Transverse colon (tissue), 4 donors: ENCODE results near the gene COLEC12. TPM values are rescaled to one million over a fixed set of nuclear protein-coding genes. Genes with fewer than 3 reads are reported as not detected.

Experiments used
- DNase-seq: peaks from one replicate; pipeline ENCODE4 v3.0.0-alpha.2; 2019
- H3K27ac ChIP-seq, 4 donors: fragments of 200-600 bp; sonication (generic); 2 replicates each; pipeline ENCODE4 v1.5.1; 2016 to 2018; ENCODE audit warnings: inconsistent platforms in 4 of 4
- H3K27me3 ChIP-seq: fragments of 200-600 bp; sonication (generic); 2 replicates; pipeline ENCODE4 v1.5.1; 2017; ENCODE audit warnings: inconsistent platforms
- H3K36me3 ChIP-seq, 4 donors: fragments of 200-600 bp; sonication (generic); 2 replicates each; pipeline ENCODE4 v1.5.1; 2017 to 2019; ENCODE audit warnings: inconsistent platforms in 4 of 4
- H3K4me1 ChIP-seq, 4 donors: fragments of 200-600 bp; sonication (generic); 2 replicates each; pipeline ENCODE4 v1.5.1; 2017 to 2020; ENCODE audit warnings: inconsistent platforms in 4 of 4
- H3K4me3 ChIP-seq, 4 donors: fragments of 200-600 bp; sonication (generic); 1 replicate in 1 of 4; 2 replicates in 3 of 4; pipeline versions ENCODE4 v1.5.1 to v1.6.1; 2017 to 2019; ENCODE audit warnings: inconsistent platforms in 4 of 4
- H3K9me3 ChIP-seq, 2 donors: fragments of 200-600 bp; sonication (generic); 2 replicates each; pipeline ENCODE4 v1.5.1; 2017 to 2019; ENCODE audit warnings: inconsistent platforms in 2 of 2
- EP300 ChIP-seq: sonication (generic); formaldehyde crosslinking; IDR thresholded peaks from one replicate; pipeline ENCODE4 v1.6.1; 2017; ENCODE audit warnings: antibody characterized with exemption, low read depth
- POLR2A ChIP-seq: fragments of 450-650 bp; IDR thresholded peaks from one replicate; pipeline ENCODE4 v1.6.1; 2016; ENCODE audit warnings: antibody characterized with exemption, mild to moderate bottlenecking, moderate library complexity
- POLR2AphosphoS5 ChIP-seq, 3 donors: sonication (generic); formaldehyde crosslinking; IDR thresholded peaks; one replicate each; pipeline ENCODE4 v1.6.1; 2016; ENCODE audit warnings: antibody characterized with exemption in 3 of 3
- WGBS, 2 donors: methylation state at CpG; one replicate each; pipeline ENCODE4 v1.1.5; 2018; ENCODE audit warnings: low coverage in 1 of 2; 5-methylcytosine and 5-hydroxymethylcytosine counted together
- in situ Hi-C, 4 donors: fragments of 200-750 bp; cut with MboI; loops; one replicate each; pipeline versions ENCODE4 v1.15.0 to v1.15.1; 2017; ENCODE audit warnings: low sequenced_read_pairs in 3 of 4, low pct_ligation_motif_present in 1 of 4, low pct_unique_long_range_greater_than_20kb in 1 of 4
- intact Hi-C: fragments of 100-400 bp; cut with DNase I; formaldehyde crosslinking; loops from one replicate; pipeline ENCODE4 v1.15.1; 2023; ENCODE audit warnings: low total_unique reads
- total RNA-seq, 4 donors: library from RNA; depleted of rRNA; stranded (reverse); fragments of >200 nt; gene quantifications; one replicate each; pipeline ENCODE4 v1.1.0, GENCODE V29; 2016
- TF ChIP-seq, protein P1 (sequence below), 5 experiments: fragments of 200-600 bp in 3 of 5; fragments of 450-650 bp in 2 of 5; sonication (generic) in 3 of 5; IDR thresholded peaks; 1 replicate in 2 of 5; 2 replicates in 3 of 5; pipeline ENCODE4 v1.5.1; 2016 to 2017; ENCODE audit warnings: antibody characterized with exemption in 5 of 5, inconsistent platforms in 3 of 5, mild to moderate bottlenecking in 2 of 5, moderate library complexity in 1 of 5

Gene COLEC12
- total RNA-seq, 4 donors from 2014 or later: 1.4 to 7.8 (median 2.8) TPM

DNA sequence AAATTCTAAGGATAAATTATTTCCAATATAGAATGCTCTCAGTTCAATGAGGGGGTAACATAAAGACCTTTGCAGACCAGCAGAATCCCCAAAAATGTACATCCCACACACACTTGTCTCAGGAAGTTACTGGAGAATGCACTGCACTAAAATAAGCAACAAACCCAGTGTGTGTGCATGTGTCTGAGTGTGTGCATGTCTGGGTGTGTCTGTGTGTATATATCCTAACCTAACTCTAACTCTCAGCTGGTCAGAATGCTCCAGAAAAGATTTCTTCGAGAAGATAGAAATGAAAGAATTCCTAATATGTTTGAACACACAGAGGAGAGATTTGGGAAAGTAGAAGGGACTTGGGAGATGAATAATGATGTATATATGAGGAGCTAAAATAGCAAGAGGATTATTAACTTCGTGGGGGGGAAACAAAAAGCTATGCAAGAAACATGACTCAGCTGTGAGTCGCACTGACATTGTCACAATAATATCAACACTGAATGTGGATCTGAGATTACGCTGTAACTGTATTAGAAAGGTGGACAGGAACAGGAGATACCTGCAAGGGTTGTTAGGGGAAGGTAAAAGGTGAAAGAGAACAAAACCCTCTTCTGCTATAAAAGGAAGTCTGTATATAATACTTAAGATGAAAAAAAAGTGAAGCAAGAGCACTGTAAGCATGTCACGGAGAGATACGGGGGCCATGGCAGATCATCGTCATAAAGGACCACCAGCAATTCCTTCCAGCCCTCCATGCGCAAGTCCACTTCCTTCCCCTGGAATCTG is 11.1 kb downstream of the COLEC12 start:
- intact Hi-C loops (no loop called here), in situ Hi-C loops (no loop called here)
- 71 to 77% methylated on average over 8 of the region's 8 CpGs for WGBS, 2 donors
- H3K27me3 ChIP-seq: no peaks in the 10 kb centered on the region
- no peak overlapping the region for H3K4me3 ChIP-seq
- no peak overlapping the region for H3K27ac ChIP-seq
- TF ChIP-seq POLR2AphosphoS5 (IDR thresholded peaks at IDR 0.05) (no peak), EP300 (no peak), POLR2A (no peak)
- TF ChIP-seq, protein P1, sequence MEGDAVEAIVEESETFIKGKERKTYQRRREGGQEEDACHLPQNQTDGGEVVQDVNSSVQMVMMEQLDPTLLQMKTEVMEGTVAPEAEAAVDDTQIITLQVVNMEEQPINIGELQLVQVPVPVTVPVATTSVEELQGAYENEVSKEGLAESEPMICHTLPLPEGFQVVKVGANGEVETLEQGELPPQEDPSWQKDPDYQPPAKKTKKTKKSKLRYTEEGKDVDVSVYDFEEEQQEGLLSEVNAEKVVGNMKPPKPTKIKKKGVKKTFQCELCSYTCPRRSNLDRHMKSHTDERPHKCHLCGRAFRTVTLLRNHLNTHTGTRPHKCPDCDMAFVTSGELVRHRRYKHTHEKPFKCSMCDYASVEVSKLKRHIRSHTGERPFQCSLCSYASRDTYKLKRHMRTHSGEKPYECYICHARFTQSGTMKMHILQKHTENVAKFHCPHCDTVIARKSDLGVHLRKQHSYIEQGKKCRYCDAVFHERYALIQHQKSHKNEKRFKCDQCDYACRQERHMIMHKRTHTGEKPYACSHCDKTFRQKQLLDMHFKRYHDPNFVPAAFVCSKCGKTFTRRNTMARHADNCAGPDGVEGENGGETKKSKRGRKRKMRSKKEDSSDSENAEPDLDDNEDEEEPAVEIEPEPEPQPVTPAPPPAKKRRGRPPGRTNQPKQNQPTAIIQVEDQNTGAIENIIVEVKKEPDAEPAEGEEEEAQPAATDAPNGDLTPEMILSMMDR (IDR thresholded peaks at IDR 0.05): no peak
- no peaks in the 10 kb centered on the region for H3K4me1 ChIP-seq
- no peaks in the 10 kb centered on the region for H3K36me3 ChIP-seq
- no peaks in the 10 kb centered on the region for H3K9me3 ChIP-seq
- no peak for DNase-seq

DNA sequence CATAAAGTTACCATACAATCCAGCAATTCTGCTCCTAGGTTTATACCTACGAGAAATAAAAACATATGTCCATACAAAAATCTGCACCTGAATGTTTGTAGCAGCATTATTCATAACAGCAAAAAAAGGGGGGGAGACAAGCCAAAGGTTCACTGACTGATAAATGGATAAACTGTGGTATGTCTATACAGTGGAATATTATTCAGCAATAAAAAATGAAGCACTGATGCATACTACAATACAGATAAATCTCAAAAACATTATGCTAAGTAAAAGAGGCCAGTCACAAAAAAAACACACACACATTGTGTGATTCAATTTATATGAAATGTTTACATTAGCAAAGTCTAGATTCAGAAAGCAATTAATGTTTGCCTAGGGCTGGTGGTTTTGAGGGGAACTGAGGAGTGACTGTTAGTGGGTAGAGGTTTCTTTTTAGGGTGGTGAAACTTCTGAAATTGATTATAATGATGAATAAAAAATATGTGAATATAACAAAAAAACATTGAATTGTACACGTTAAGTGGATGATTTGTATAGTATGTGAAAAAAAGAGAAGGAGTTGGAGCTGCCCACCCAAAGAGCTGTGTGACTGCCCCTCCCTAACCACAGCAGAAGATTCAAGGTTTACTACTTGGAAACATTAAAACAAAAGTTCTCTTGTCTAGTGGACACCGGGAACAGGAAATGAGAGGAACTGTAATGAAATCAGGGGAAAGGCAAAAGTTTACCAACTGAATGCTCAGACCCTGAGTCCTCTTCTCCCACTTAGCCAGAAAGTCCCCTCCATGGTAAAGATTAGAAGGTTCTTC is 13.4 kb downstream of the COLEC12 start:
- in situ Hi-C loops: no loop called here
- H3K27ac ChIP-seq: no peak overlapping the region
- H3K27me3 ChIP-seq: no peaks in the 10 kb centered on the region
- no peak overlapping the region for H3K4me3 ChIP-seq
- TF ChIP-seq POLR2AphosphoS5 (IDR thresholded peaks at IDR 0.05): no peak
- TF ChIP-seq, protein P1 (IDR thresholded peaks at IDR 0.05): no peak
- no peak for TF ChIP-seq POLR2A
- TF ChIP-seq EP300: no peak
- WGBS, 2 donors: 44 to 69% methylated on average over 2 to 3 of the region's 3 CpGs
- no peak for DNase-seq
- intact Hi-C loops: no loop called here
- no peaks in the 10 kb centered on the region for H3K4me1 ChIP-seq
- H3K36me3 ChIP-seq: no peaks in the 10 kb centered on the region
- H3K9me3 ChIP-seq: no peaks in the 10 kb centered on the region

DNA sequence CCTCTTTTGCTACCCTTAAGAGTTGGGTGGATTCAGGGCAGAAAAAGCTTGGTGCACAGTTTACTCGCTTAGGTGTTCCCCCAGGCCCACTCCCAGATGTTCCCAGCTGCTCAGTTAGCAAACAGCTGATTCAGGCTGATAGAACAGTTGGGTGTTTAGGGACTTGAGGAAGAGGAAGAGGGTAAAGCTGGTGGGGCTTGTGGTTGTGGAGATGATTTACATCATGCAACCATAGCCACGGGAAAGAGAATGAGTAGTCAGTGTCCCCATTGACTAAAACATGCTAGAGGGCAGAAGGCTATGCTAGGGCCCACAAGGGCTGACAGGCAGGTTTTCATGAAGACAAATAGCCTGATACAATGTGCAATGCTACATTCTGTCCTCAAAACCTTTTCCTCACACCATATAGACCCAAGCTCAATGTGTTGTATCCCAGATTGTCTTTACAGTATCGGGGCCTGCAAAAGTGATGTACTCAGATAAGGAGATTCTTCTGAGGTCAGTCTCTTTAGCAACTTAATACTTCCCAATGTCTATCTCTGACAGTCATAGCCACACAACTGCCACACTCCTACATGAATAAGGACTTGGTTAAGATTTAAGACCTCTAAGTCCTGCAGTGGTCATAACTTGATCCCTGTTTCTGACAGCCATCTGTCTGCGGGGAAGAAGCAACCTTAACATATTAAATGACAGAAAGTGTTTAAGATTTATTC is 15.6 kb downstream of the COLEC12 start:
- 35 to 67% methylated on average over 2 to 4 of the region's 4 CpGs for WGBS, 2 donors
- no peaks in the 10 kb centered on the region for H3K4me1 ChIP-seq
- H3K9me3 ChIP-seq: no peaks in the 10 kb centered on the region
- H3K36me3 ChIP-seq: no peaks in the 10 kb centered on the region
- H3K27ac ChIP-seq: no peak overlapping the region
- TF ChIP-seq POLR2AphosphoS5 (IDR thresholded peaks at IDR 0.05): no peak
- TF ChIP-seq, protein P1 (IDR thresholded peaks at IDR 0.05): no peak
- TF ChIP-seq EP300: no peak
- TF ChIP-seq POLR2A: no peak
- H3K4me3 ChIP-seq: no peak overlapping the region
- no peak for DNase-seq
- H3K27me3 ChIP-seq: no peaks in the 10 kb centered on the region
- intact Hi-C loops (no loop called here), in situ Hi-C loops (no loop called here)

DNA sequence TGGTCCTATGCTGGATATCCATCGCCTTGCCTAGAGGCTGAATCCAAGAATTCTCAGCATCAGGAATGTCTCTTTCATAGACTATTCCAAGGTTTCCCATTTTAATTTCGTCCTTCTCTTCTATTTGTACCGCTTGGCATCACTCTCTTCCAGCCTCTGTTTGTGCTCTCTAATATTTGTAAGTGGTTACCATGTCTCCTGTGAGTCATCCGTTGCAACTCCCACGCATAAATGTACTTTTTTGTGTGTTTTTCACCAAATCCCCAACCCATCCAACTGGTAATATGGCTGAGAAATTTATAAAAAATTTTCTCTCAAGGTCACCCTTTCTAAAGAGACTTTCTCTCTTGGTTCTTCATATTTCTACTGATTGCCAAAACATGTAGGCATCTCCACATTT is 21.8 kb downstream of the COLEC12 start:
- TF ChIP-seq POLR2A: no peak
- no peak for TF ChIP-seq POLR2AphosphoS5 (IDR thresholded peaks at IDR 0.05)
- TF ChIP-seq, protein P1 (IDR thresholded peaks at IDR 0.05): no peak
- no peak for TF ChIP-seq EP300
- DNase-seq: no peak
- Histone ChIP-seq H3K4me3 (no peak overlapping the region), H3K4me1 (peaks cover 0 to 26% (median 2%) of the 10 kb centered on the region in 4 donors), H3K27ac (peak overlapping the region; percentile 51 to 58 (median 56)), H3K27me3 (no peaks in the 10 kb centered on the region), H3K36me3 (no peaks in the 10 kb centered on the region), H3K9me3 (no peaks in the 10 kb centered on the region)
- intact Hi-C loops: loop anchor here (10.0 kb wide), 1 partner anchor 1336 kb away; no protein-coding TSS in a partner anchor
- 67 to 77% methylated on average over 5 of the region's 5 CpGs for WGBS, 2 donors
- in situ Hi-C loops: no loop called here
